Right cardiac atrium (tissue), 5 donors: ENCODE measurements around the gene ARSG. TPM values are rescaled to one million over a fixed set of nuclear protein-coding genes. Genes with fewer than 3 reads are reported as not detected.
A peak's percentile ranks its signal among the peaks of the same experiment; 100 is the strongest.

Experiments
- ATAC-seq, 2 donors: fragments of 200-7000 bp; cut with Tn5 transposase; one replicate each; pipeline versions ENCODE4 v1.8.0 to v1.9.1; 2020; ENCODE audit warnings: moderate library complexity in 2 of 2, mild to moderate bottlenecking in 1 of 2
- DNase-seq, 3 donors: peaks; one replicate each; pipeline ENCODE4 v3.0.0-alpha.2; 2020
- H3K27ac ChIP-seq: one replicate; pipeline ENCODE4 v1.5.1; 2013; ENCODE audit warnings: mild to moderate bottlenecking, low read length, control low read depth, moderate library complexity
- H3K27me3 ChIP-seq: one replicate; pipeline ENCODE4 v1.6.1; 2013; ENCODE audit not compliant: control insufficient read depth, insufficient read depth
- H3K4me1 ChIP-seq: one replicate; pipeline ENCODE4 v1.6.1; 2013; ENCODE audit warnings: low read length; ENCODE audit not compliant: control insufficient read depth, insufficient read depth
- H3K4me3 ChIP-seq: one replicate; pipeline ENCODE4 v1.5.1; 2013; ENCODE audit warnings: low read length, control low read depth
- H3K9me3 ChIP-seq: one replicate; pipeline ENCODE4 v1.6.1; 2013; ENCODE audit warnings: low read length; ENCODE audit not compliant: control insufficient read depth
- WGBS: extraction: QIAGEN DNeasy Blood & Tissue Kit; methylation state at CpG from one replicate; pipeline ENCODE4 v1.1.7; 2013; 5-methylcytosine and 5-hydroxymethylcytosine counted together
- intact Hi-C, 4 donors: fragments of 100-400 bp; cut with DNase I; formaldehyde crosslinking; loops; one replicate each; pipeline versions ENCODE4 v1.11.0 to v1.14.0; 2022 to 2023
- polyA plus RNA-seq: library from polyadenylated mRNA; stranded (reverse); fragments of 200-250 nt; gene quantifications from one replicate; pipeline ENCODE4 v1.2.3, GENCODE V29; 2013
- total RNA-seq, 4 donors: library from RNA; stranded (reverse); fragmentation: NEBNext Ultra II Directional; extraction: Animal tissue kit (Norgen Biotek cat#: 25700); gene quantifications; one replicate each; pipeline ENCODE4 v1.2.1, GENCODE V29; 2021
- donor health status: healthy with polysubstance abuse.
- donor health status: DM: no; HTN: yes; CAD: no.
- donor health status: DM: no; HTN: no; CAD: no.
- donor health status: DM: no; HTN: yes; CAD: no; lungs with severe emphysema.
- donor health status: DM: yes; HTN: yes; CAD: no.

ARSG gene
- total and polyA plus RNA-seq, 5 donors, result 2.8 to 9.3 (median 6.5) TPM

- Histone ChIP-seq H3K4me1 (peaks cover 18% of the 10 kb centered on the region), H3K27me3 (no peaks in the 10 kb centered on the region), H3K4me3 (no peak overlapping the region), H3K9me3 (no peaks in the 10 kb centered on the region), H3K27ac (peak overlapping the region; percentile 99)
- intact Hi-C loops, result no loop called here
- WGBS, result 10% methylated on average over 21 of the region's 21 CpGs
- ATAC-seq (peak; percentile 95), DNase-seq (peak; percentile 97 to 98 (median 98))
Observed at GRCh38 chr17:68378268-68379176, 87.2 kb downstream of the ARSG start.

DNA sequence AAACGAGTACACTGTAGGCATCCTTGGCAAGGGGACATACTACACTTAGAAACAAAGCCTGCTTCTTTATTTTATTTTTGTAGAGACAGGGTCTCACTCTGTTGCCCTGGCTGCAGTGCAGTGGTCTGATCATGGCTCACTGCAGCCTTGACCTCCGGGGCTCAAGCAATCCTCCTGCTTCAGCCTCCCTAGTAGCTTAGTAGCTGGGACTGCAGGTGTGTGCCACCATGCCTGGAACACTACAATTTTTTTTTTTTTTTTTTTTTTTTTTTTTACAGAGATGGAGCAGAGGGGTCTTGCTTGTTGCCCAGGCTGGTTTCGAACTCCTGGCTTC, 87.8 kb downstream of the ARSG start:
- no peak for DNase-seq
- H3K27ac ChIP-seq, result peak overlapping the region; percentile 99
- H3K9me3 ChIP-seq, result no peaks in the 10 kb centered on the region
- 60% methylated on average over 3 of the region's 3 CpGs for WGBS
- ATAC-seq, result no peak
- H3K4me3 ChIP-seq, result no peak overlapping the region
- H3K27me3 ChIP-seq, result no peaks in the 10 kb centered on the region
- peaks cover 22% of the 10 kb centered on the region for H3K4me1 ChIP-seq
- intact Hi-C loops, result no loop called here

DNA sequence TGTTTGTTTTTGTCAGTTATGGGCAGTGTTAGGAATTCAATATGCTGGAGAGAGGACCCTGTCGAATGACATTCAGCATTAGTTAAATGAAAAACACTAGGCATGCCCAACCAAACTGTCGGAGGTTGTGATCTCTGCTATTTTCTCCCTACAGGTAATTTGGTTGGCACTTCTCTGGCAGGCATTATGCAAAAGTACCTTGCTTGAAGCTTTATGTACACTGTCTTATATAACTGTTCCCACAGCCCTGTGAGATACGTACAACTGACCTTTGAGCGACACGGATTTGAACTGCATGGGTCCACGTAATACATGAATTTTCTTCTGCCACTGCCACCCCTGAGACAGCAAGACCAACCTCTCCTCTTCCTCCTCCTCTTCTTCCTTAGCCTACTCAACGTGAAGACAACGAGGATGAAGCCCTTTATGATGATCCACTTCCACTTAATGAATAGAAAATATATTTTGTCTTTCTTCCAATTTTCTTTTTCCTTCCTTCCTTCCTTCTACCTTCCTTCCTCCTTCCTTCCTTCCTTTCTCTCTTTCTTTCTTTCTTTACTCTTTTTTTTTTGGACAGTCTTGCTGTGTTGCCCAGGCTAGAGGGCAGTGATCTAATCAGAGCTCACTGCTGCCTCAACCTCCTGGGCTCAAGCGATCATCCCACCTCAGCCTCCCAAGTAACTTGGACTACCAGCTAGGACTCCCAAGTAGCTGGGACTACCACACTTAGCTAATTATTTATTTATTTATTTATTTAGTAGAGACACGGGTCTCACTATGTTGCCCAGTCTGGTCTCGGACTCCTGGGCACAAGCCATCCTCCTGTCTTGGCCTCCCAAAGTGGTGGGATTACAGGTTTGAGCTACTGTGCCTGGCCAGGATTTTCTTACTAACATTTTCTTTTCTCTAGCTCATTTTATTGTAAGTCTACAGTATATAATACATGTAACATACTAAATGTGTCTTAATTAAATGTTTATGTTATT, 88.7 kb downstream of the ARSG start:
- H3K9me3 ChIP-seq, result no peaks in the 10 kb centered on the region
- H3K27ac ChIP-seq, result peak overlapping the region; percentile 99
- intact Hi-C loops, result no loop called here
- no peak overlapping the region for H3K4me3 ChIP-seq
- 92% methylated on average over 11 of the region's 11 CpGs for WGBS
- no peaks in the 10 kb centered on the region for H3K27me3 ChIP-seq
- peaks cover 24% of the 10 kb centered on the region for H3K4me1 ChIP-seq
- DNase-seq, result no peak
- no peak for ATAC-seq

GRCh38 chr17:68381076-68381900, 90.0 kb downstream of the ARSG start:
- Histone ChIP-seq H3K9me3 (no peaks in the 10 kb centered on the region), H3K4me1 (peaks cover 33% of the 10 kb centered on the region), H3K4me3 (no peak overlapping the region), H3K27me3 (no peaks in the 10 kb centered on the region), H3K27ac (no peak overlapping the region)
- ATAC-seq, result no peak
- intact Hi-C loops, result no loop called here
- DNase-seq, result peak in 1 of 3 donors; percentile 40
- WGBS, result 84% methylated on average over 15 of the region's 15 CpGs

GRCh38 chr17:68382582-68383085, 91.3 kb downstream of the ARSG start:
- no peaks in the 10 kb centered on the region for H3K27me3 ChIP-seq
- H3K27ac ChIP-seq, result no peak overlapping the region
- no peak for DNase-seq
- no peaks in the 10 kb centered on the region for H3K9me3 ChIP-seq
- no peak for ATAC-seq
- intact Hi-C loops, result no loop called here
- 95% methylated on average over 3 of the region's 3 CpGs for WGBS
- no peak overlapping the region for H3K4me3 ChIP-seq
- H3K4me1 ChIP-seq, result peaks cover 26% of the 10 kb centered on the region

- H3K4me1 ChIP-seq, result peaks cover 24% of the 10 kb centered on the region
- no peak overlapping the region for H3K4me3 ChIP-seq
- ATAC-seq, result no peak
- no peaks in the 10 kb centered on the region for H3K9me3 ChIP-seq
- H3K27ac ChIP-seq, result peak overlapping the region; percentile 33
- no peak for DNase-seq
- no peaks in the 10 kb centered on the region for H3K27me3 ChIP-seq
- intact Hi-C loops, result no loop called here
- WGBS, result 71% methylated on average over 4 of the region's 4 CpGs
Observed at GRCh38 chr17:68383120-68383442, 91.8 kb downstream of the ARSG start.

GRCh38 chr17:68383443-68384321, 92.4 kb downstream of the ARSG start:
- Histone ChIP-seq H3K4me1 (peaks cover 22% of the 10 kb centered on the region), H3K4me3 (no peak overlapping the region), H3K27me3 (no peaks in the 10 kb centered on the region), H3K9me3 (no peaks in the 10 kb centered on the region), H3K27ac (peak overlapping the region; percentile 55)
- WGBS, result 23% methylated on average over 16 of the region's 16 CpGs
- intact Hi-C loops, result no loop called here
- peak; percentile 4 to 45 for ATAC-seq
- DNase-seq, result peak in 2 of 3 donors; percentile 38 to 63

DNA sequence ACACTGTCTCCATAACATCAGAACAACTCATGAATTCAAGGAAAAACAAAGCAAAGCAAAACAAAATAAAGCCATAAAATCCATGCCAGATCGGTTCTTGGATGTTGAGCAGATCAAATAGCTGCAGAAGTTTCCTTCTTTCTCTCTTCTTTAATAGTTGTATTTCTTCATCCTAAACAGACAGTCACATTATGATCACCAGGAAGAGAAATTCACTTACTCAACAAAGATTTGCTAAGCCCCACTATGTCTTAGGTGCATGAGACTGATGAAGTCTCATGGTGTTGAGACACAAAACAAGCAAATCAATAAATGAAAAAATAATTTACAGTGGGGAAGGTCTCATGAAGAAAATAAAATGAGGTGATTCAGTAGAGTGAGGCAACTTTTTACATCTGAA, 93.2 kb downstream of the ARSG start:
- Histone ChIP-seq H3K4me1 (peaks cover 20% of the 10 kb centered on the region), H3K9me3 (no peaks in the 10 kb centered on the region), H3K4me3 (no peak overlapping the region), H3K27me3 (no peaks in the 10 kb centered on the region), H3K27ac (no peak overlapping the region)
- WGBS, result 55% methylated on average over 1 of the region's 1 CpG
- intact Hi-C loops, result no loop called here
- ATAC-seq (no peak), DNase-seq (no peak)

DNA sequence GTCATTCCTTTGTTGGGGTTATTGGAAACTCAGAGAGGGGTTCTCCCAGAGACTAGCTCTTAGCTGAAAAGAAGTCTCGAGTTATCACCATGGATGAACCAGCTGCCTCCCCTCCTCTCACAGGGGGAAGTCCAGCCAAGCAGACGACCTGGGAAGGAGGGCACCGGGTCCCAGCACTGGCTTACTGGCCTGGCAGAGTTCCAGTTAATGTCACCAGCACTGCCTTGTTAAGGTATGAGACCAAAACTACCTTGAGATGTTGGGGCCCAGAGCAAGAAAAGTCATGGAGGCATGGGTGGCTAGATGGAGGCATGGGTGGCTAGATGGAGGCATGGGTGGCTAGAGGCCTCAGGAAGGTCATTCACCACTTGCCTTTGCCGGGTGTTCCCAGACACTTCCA, 93.6 kb downstream of the ARSG start:
- ATAC-seq, result no peak
- no peak overlapping the region for H3K4me3 ChIP-seq
- H3K4me1 ChIP-seq, result peaks cover 16% of the 10 kb centered on the region
- 85% methylated on average over 4 of the region's 4 CpGs for WGBS
- H3K27me3 ChIP-seq, result no peaks in the 10 kb centered on the region
- no peaks in the 10 kb centered on the region for H3K9me3 ChIP-seq
- DNase-seq, result no peak
- no peak overlapping the region for H3K27ac ChIP-seq
- intact Hi-C loops, result no loop called here
